Activated naive CD4-positive, alpha-beta T cell treated with anti-CD3 and anti-CD28 coated beads for 36 hours (primary cell): Measurements from ENCODE around the gene PHACTR3. TPM values are rescaled to one million over a fixed set of nuclear protein-coding genes. Genes with fewer than 3 reads are reported as not detected.
"Not testable (repeated sequence)": the region's sequence is repeated elsewhere in the genome, so short reads cannot be mapped to it uniquely, and the experiment has no call there.

Experiments
- CTCF ChIA-PET: fragments of 350-600 bp; sonication (Branson Sonifier 250); formaldehyde crosslinking; loops from one replicate; lab custom pipeline; 2021; ENCODE audit warnings: antibody characterized with exemption; lab: Charles Lee
- DNase-seq: peaks from one replicate; pipeline ENCODE4 v3.0.0-alpha.2; 2020
- H3K27ac Mint-ChIP-seq: one replicate; pipeline ENCODE4 v1.8.0; 2021; ENCODE audit warnings: mild to moderate bottlenecking, mixed read lengths
- H3K27me3 Mint-ChIP-seq: one replicate; pipeline ENCODE4 v1.8.0; 2021; ENCODE audit warnings: low read depth, mixed read lengths
- H3K36me3 Mint-ChIP-seq: one replicate; pipeline ENCODE4 v1.8.0; 2021; ENCODE audit warnings: low read depth, mixed read lengths
- H3K4me1 Mint-ChIP-seq: one replicate; pipeline ENCODE4 v1.8.0; 2021; ENCODE audit warnings: low read depth, mixed read lengths
- H3K4me3 Mint-ChIP-seq: one replicate; pipeline ENCODE4 v1.8.0; 2021; ENCODE audit warnings: mild to moderate bottlenecking, moderate library complexity, mixed read lengths
- H3K9me3 Mint-ChIP-seq: one replicate; pipeline ENCODE4 v1.8.0; 2021; ENCODE audit warnings: mixed read lengths
- intact Hi-C: fragments of 100-400 bp; cut with micrococcal nuclease; formaldehyde crosslinking; loops from one replicate; pipeline ENCODE4 v1.15.1; 2023
- total RNA-seq, 2 experiments: library from RNA; stranded (reverse); gene quantifications; one replicate each; pipeline ENCODE4 v1.2.3, GENCODE V29; 2021

Gene PHACTR3
- total RNA-seq, 2 experiments from 2014 or later = not detected

DNA sequence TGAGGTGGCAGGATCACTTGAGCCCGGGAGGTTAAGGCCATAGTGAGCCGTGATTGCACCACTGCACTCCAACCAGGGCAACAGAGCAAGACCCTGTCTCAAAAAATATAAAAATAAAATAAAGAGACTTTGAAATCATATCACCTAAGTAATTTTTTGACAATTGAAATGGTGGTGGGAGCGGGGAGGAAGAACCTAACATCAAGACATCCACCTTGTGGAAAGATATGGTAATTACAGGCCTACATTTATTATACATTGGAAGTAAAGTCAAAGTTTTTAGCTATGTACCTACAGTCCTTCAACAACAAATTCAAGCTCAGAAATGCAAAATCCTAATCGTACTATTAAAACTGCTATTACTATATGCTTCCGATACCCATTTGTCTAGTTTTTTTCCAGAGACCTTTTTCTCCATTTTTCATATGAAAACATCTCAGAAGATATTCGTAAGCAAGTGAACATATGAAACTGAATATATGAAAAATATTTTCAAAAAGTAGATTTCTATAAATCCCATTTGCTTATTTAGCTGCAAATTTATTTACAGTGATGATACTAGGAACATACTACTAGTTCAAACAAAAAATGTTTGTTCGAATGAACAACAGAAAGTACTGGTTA is 245.8 kb downstream of the PHACTR3 start:
- Mint-ChIP-seq H3K4me3 (no peak overlapping the region), H3K9me3 (no peaks in the 10 kb centered on the region), H3K4me1 (no peaks in the 10 kb centered on the region), H3K36me3 (no peaks in the 10 kb centered on the region), H3K27ac (no peak overlapping the region), H3K27me3 (no peaks in the 10 kb centered on the region)
- CTCF ChIA-PET = interaction anchor here (0.6 to 1.5 kb wide), 8 partner anchors 9 to 279 kb away, joined by 3 to 16 read pairs (median 3); no protein-coding TSS in a partner anchor
- intact Hi-C loops = loop anchor here (1.0 kb wide), 2 partner anchors 67 to 252 kb away; no protein-coding TSS in a partner anchor
- no peak for DNase-seq

DNA sequence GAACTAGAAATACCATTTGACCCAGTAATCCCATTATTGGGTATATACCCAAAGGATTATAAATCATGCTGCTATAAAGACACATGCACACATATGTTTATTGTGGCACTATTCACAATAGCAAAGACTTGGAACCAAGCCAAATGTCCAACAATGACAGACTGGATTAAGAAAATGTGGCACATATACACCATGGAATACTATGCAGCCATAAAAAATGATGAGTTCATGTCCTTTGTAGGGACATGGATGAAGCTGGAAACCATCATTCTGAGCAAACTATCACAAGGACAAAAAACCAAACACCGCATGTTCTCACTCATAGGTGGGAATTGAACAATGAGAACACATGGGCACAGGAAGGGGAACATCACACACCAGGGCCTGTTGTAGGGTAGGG is 252.2 kb downstream of the PHACTR3 start:
- H3K27ac Mint-ChIP-seq, H3K27me3 Mint-ChIP-seq, intact Hi-C loops, H3K4me3 Mint-ChIP-seq, DNase-seq, H3K4me1 Mint-ChIP-seq, H3K36me3 Mint-ChIP-seq, CTCF ChIA-PET: not testable (repeated sequence)
- peaks cover 11% of the 10 kb centered on the region for H3K9me3 Mint-ChIP-seq

DNA sequence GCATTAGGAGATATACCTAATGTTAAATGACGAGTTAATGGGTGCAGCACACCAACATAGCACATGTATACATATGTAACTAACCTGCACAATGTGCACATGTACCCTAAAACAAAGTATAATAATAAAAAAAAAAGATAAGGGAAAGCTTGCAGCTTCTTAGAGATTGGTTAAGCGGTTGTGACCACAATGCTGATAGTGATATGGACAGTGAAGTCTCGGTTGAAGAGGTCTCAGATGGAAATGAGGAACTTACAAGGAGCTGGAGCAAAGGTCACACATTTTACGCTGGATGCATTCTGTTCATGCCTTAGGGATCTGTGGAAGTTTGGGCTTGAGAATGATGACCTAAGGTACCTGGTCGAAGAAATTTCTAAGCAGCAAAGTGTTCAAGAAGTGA is 252.6 kb downstream of the PHACTR3 start:
- H3K4me1 Mint-ChIP-seq, H3K27me3 Mint-ChIP-seq, CTCF ChIA-PET, DNase-seq, intact Hi-C loops, H3K27ac Mint-ChIP-seq, H3K4me3 Mint-ChIP-seq, H3K36me3 Mint-ChIP-seq: not testable (repeated sequence)
- H3K9me3 Mint-ChIP-seq = peaks cover 11% of the 10 kb centered on the region

DNA sequence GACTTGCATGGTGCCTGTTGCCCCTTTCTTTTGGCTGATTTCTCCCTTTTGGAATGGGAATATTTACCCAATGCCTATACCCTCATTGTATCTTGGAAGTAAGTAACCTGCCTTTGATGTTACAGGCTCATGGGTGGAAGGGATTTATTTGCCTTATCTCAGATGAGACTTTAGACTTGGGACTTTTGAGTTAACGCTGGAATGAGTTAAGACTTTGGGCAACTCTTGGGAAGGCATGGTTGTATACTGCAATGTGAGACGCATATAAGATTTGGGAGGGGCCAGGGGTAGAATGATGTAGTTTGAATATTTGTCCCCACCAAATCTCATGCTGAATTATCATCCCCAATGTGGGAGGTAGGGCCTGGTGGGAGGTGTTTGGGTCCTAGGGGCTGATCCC is 253.6 kb downstream of the PHACTR3 start:
- Mint-ChIP-seq H3K27ac (no peak overlapping the region), H3K36me3 (peaks cover 1% of the 10 kb centered on the region), H3K4me1 (no peaks in the 10 kb centered on the region), H3K27me3 (peaks cover 3% of the 10 kb centered on the region), H3K4me3 (no peak overlapping the region), H3K9me3 (peaks cover 11% of the 10 kb centered on the region)
- CTCF ChIA-PET = no interaction called here
- DNase-seq = no peak
- intact Hi-C loops = no loop called here

- intact Hi-C loops = no loop called here
These were observed 254.1 kb downstream of the PHACTR3 start for GRCh38 chr20:59858425-59858824.

DNA sequence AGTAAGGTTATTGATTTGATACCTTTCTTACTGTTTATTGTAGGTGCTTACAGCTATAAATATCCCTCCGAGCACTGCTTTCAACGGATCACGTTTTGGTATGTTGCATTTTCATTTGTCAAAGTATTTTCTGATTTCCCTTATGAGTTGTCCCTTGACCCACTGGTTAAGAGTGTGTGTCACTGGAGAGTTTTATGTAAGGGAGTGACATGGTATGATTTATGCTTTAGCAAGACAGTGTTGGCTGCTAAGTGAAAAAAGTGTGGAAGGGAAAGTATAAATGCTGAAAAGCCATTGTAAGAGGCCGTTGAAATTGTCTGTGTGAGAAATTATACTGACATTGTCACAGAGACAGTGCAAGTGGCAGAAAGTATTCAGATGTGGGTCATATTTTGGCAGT is 257.1 kb downstream of the PHACTR3 start:
- H3K4me3 Mint-ChIP-seq = no peak overlapping the region
- no peak overlapping the region for H3K27ac Mint-ChIP-seq
- H3K4me1 Mint-ChIP-seq = no peaks in the 10 kb centered on the region
- peaks cover 4% of the 10 kb centered on the region for H3K27me3 Mint-ChIP-seq
- intact Hi-C loops = no loop called here
- no peaks in the 10 kb centered on the region for H3K36me3 Mint-ChIP-seq
- CTCF ChIA-PET = no interaction called here
- peaks cover 7% of the 10 kb centered on the region for H3K9me3 Mint-ChIP-seq
- DNase-seq = no peak

More at GRCh38 chr20:59858425-59858824, 254.1 kb downstream of the PHACTR3 start:
- Mint-ChIP-seq H3K4me1 (no peaks in the 10 kb centered on the region), H3K27ac (no peak overlapping the region), H3K9me3 (peaks cover 11% of the 10 kb centered on the region), H3K4me3 (no peak overlapping the region), H3K27me3 (peaks cover 4% of the 10 kb centered on the region), H3K36me3 (peaks cover 1% of the 10 kb centered on the region)
- DNase-seq = no peak
- CTCF ChIA-PET = no interaction called here

DNA sequence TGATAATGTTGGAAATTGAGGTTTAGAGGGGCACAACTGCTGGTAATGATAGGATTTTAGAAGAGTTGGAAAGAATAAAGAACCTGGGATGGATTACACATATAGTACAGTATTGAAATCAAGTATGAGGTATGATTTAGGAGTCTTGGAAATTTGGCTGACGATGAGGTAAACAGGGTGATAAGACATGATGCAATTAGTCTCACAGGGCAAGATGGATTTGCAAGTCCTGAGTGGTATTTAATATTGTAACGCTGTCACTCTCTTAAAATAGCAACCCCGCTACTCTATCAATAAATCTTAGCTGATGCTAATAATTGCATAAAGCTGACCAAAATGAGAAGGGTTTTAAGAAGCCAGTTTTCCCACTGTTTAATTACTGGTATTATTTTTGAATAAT is 258.7 kb downstream of the PHACTR3 start:
- Mint-ChIP-seq H3K4me1 (no peaks in the 10 kb centered on the region), H3K4me3 (no peak overlapping the region), H3K9me3 (peaks cover under 1% of the 10 kb centered on the region), H3K36me3 (no peaks in the 10 kb centered on the region), H3K27me3 (peaks cover 4% of the 10 kb centered on the region), H3K27ac (no peak overlapping the region)
- DNase-seq = no peak
- intact Hi-C loops = no loop called here
- CTCF ChIA-PET = no interaction called here

DNA sequence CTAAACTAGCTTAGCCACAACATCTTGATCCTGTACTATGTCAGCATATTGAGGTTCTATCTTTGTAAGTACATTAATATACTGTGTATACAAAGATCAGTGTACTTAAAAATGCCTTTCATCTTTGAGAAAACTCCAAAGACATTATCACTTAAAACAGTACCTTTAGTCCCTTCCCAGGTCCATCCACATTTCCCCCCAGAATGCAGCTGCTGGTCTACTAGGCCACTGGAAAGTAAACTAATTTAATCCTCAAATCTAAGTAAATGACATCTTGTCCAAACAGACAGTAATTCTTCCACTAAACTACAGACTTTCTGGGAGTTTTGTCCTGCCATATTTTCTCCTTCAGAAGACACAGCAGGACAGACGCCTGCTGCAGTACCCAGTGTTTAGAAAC is 260.4 kb downstream of the PHACTR3 start:
- Mint-ChIP-seq H3K4me1 (no peaks in the 10 kb centered on the region), H3K36me3 (no peaks in the 10 kb centered on the region), H3K9me3 (no peaks in the 10 kb centered on the region), H3K4me3 (no peak overlapping the region), H3K27me3 (peaks cover 4% of the 10 kb centered on the region), H3K27ac (no peak overlapping the region)
- intact Hi-C loops = no loop called here
- no peak for DNase-seq
- CTCF ChIA-PET = no interaction called here

DNA sequence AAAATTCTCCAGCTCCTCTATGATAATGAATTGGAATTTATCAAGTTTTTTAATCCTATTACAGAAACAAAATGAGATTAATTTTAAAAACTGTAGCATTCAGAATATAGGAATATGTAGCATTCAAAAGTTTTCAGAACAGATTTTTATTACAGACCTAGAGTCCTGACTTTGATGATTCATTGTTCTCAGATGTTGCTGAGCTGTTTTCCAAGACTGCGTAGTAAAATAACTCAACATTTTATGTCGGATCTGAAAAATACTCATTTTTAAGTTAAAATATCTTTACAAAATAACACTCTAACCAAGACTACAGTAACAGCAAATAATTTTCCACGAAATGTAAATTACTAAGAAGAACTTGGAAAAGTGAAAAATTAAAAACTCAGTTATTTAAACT is 262.0 kb downstream of the PHACTR3 start:
- CTCF ChIA-PET = no interaction called here
- intact Hi-C loops = no loop called here
- H3K36me3 Mint-ChIP-seq = no peaks in the 10 kb centered on the region
- peaks cover 4% of the 10 kb centered on the region for H3K27me3 Mint-ChIP-seq
- no peaks in the 10 kb centered on the region for H3K4me1 Mint-ChIP-seq
- no peaks in the 10 kb centered on the region for H3K9me3 Mint-ChIP-seq
- H3K4me3 Mint-ChIP-seq = no peak overlapping the region
- DNase-seq = no peak
- no peak overlapping the region for H3K27ac Mint-ChIP-seq

DNA sequence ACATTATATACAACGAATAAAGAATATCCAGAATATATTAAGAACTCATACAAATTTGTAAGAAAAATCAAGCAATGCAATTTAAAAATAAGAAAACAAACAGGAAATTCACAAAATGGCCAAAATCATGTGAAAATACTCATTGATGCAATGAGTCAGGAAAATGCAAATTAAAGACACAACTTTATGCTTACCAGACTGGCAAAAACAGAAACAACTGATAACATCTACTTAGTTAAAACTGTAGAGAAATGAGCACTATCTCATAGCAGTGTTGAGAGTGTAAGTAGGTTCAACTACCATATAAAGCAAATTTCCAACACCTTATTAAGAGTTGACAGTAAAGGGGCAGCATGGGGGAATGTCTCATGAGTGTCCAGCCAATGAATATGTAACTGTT is 266.8 kb downstream of the PHACTR3 start:
- no peaks in the 10 kb centered on the region for H3K9me3 Mint-ChIP-seq
- H3K4me1 Mint-ChIP-seq = no peaks in the 10 kb centered on the region
- H3K27me3 Mint-ChIP-seq = no peaks in the 10 kb centered on the region
- intact Hi-C loops = no loop called here
- H3K4me3 Mint-ChIP-seq = no peak overlapping the region
- no peaks in the 10 kb centered on the region for H3K36me3 Mint-ChIP-seq
- CTCF ChIA-PET = no interaction called here
- no peak overlapping the region for H3K27ac Mint-ChIP-seq
- DNase-seq = no peak

GRCh38 chr20:59873409-59873808 is 269.1 kb downstream of the PHACTR3 start:
- DNase-seq = no peak
- no peaks in the 10 kb centered on the region for H3K36me3 Mint-ChIP-seq
- CTCF ChIA-PET = no interaction called here
- no peaks in the 10 kb centered on the region for H3K27me3 Mint-ChIP-seq
- H3K27ac Mint-ChIP-seq = no peak overlapping the region
- intact Hi-C loops = no loop called here
- H3K4me1 Mint-ChIP-seq = no peaks in the 10 kb centered on the region
- no peak overlapping the region for H3K4me3 Mint-ChIP-seq
- H3K9me3 Mint-ChIP-seq = no peaks in the 10 kb centered on the region

GRCh38 chr20:59880198-59880597 is 275.9 kb downstream of the PHACTR3 start:
- Mint-ChIP-seq H3K27ac (no peak overlapping the region), H3K4me1 (no peaks in the 10 kb centered on the region), H3K4me3 (no peak overlapping the region), H3K9me3 (peaks cover 3% of the 10 kb centered on the region), H3K36me3 (peaks cover 2% of the 10 kb centered on the region), H3K27me3 (no peaks in the 10 kb centered on the region)
- no peak for DNase-seq
- intact Hi-C loops = no loop called here
- CTCF ChIA-PET = interaction anchor here (1.0 kb wide), 1 partner anchor 24 kb away, joined by 3 read pairs; no protein-coding TSS in a partner anchor

- peaks cover 2% of the 10 kb centered on the region for H3K36me3 Mint-ChIP-seq
These were observed 280.2 kb downstream of the PHACTR3 start for GRCh38 chr20:59884494-59884893.

More at GRCh38 chr20:59884494-59884893, 280.2 kb downstream of the PHACTR3 start:
- intact Hi-C loops = no loop called here
- Mint-ChIP-seq H3K9me3 (peaks cover 2% of the 10 kb centered on the region), H3K4me1 (no peaks in the 10 kb centered on the region), H3K27me3 (no peaks in the 10 kb centered on the region), H3K4me3 (no peak overlapping the region), H3K27ac (no peak overlapping the region)
- CTCF ChIA-PET = no interaction called here
- DNase-seq = no peak
